ENCODE data around the gene GALC.

GALC gene

DNA sequence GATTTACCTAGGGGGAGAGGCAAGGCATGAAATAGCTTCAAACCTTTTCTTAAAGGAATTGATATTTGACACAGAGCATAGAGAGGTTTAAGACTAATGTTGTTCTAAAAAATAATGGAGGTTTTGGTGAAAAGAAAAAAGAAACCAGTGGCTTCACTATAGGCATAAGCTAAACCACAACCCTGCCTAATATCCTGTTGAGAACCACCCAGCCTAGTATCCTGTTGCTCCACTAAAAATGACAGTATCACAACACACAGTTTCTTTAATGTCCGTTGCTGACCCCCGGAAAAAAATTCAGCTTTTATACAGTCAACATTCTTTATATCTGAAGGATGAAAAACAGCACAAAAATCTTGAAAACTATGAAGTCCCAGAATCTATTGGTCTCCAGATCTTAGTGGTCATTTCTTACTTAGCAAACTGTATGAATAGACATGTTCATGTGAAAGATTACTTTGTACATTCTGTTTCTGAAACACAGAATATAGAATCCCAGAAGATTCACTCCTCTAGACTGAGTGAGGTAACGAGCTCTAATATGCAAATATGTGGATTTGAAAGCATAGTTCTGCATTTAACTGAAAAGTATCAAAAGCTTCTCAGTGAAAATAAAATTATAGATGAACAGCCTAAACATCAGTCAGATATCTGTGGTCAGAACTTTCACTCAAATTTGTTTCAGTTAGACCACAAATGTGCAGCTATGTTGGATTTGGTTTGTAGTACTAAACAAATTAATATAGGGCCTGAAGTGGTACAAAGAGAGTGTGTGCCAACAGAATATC lies 40.5 kb downstream of the GALC start:
- DNase-seq = no peak

DNA sequence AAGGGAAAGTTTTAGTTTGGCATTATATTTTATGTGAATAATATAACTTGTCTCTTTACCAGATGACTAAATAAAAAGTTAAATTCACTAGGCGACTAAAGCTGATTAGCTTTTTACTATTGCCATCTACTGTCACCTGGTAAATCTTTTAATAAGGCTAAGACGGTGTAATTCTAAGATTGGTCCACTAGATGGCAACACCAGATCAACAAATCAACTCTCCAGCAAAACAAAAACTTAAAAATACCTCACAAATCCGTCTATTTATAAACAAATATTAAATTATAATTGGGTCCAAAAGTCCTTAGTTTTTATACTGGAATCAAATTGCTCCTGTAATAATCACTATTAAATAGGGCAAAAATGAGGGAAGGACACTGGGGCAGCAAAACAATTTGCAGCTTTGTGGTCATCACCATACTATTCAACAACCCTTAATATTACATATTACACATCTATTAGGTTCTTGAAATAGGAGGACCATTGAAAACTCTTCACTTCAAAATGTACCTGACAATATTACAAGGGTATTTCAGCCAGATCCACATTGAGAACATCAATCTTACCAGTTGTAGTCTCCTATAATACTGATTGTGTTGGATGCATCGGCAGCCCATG lies 47.9 kb downstream of the GALC start:
- DNase-seq = peak; percentile 13 to 64

DNA sequence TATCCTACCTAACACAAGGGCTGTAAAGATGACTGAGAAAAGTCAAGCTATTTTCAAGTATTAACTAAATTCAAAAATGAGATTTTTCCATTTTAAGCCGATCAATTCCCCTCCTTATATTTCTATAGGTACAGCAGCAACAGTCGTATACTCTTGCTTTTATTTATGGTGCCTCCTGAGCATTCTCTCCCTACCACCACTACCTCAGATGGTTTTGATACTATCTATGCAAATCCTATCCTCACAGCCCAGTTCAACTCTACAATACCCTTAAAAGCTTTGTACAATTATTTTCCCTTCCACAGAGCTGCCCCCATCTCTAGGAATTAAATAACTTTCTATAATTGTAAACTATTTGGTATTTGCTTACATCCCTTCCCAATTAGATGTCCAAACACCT lies 52.1 kb downstream of the GALC start:
- DNase-seq = no peak

DNA sequence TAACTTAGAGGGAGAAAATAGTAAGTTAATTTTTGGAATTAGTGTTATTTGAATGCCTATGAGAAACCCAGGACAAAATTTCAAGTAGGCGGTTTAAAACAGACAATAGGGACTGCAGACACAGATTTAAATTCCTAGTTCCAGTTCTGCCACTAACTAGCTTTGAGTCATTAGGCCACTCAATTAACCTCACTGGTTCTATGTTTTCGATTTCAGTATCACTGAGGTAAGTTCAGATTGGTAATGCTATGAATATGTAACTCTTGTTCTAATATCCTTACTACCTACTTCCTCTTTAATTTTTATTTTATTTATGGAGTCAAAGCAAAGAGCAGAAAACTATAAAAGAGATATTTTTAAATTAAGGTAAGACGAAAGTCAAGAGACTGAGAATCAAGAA lies 52.6 kb downstream of the GALC start:
- DNase-seq = no peak

DNA sequence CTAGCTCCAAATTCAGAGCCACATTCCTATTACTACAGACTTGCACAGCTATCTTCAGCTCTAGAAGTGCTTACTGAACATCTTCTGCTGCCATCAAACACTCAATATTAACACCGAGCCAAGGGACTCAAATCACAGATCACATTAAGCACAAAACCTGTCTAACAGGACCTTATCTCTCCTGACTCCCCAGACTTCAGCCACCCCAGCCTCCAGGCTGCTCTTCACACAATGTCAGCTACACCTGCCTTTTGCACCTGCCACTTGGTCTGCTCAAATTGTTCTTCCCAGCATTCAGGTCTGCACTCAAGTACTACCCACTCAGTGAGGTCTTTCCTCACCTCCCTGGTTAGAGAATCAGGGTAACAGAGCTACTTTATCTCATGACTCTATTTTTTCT lies 57.1 kb downstream of the GALC start:
- no peak for DNase-seq

DNA sequence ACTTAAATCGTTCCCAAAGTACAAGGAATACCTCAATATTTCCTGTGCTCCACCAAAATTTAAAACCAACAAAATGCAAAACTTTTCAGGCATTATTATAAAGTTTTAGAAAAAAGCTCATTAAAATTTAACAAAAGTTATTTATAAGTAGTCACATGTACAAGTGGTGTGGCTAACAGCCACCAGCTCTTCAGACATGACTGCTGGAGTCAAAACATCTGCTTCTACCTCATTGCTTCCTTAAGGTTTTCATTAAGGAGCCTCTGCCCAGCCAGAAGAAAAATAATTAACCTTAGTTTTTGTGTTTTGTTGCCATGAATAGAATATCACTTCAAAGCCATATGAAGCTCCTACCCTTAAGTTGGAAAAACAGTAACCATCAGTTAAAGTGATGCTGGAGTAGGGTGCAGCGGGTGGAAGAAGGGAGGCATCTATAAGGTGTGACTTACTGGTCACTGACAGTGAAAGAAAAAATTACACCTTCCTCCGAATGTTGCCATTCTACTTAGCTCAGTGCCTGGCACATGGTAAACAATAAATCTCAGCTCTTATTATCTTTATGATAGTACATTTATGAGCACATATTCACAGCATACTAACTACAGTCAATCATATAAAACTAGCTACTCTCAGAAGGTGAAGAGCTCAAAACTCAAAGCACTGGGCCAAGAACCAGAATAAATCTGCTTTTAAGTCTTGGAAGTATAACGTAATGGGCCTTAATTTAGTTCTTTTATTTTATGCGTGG lies 57.7 kb downstream of the GALC start:
- no peak for DNase-seq

DNA sequence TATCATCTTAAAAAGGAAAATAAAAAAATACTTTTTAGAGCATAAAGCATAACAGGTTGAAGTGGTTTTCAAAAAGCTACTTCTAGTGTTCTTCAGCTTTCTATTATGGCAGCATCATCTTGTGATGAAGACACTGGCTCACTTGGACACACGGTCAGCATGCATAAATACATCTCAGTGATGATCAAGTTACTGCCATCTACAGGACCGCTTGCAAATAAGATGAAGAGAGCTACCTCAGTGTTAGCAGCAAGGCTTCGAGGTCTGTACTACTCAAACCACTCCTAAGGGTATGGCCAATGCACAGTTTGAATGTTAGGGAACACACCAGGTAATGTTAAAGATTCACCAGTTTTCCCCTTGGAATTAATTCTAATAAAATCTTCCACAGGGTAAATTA lies 58.8 kb downstream of the GALC start:
- DNase-seq = peak in 1 of 2 experiments; percentile 35

DNA sequence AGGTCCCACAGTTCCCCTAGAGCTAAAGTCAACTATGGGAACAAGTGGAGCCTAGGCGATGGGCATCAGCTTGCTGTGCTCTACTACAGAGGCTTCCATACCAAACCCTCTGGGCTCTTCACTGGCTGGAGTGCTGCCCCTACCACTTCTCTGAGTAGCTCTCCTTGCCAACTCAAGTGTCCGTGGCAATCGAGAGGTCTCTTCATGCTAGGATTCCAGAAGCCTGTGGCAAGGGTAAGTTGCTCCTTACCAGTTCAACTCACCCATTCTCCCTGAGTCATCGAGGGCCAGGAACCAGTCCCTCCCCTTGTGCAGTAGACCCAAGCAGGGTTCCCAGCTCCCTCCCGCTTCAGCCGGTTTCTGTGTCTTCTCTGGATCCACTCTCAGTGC lies 76.1 kb downstream of the GALC start:
- no peak for DNase-seq

DNA sequence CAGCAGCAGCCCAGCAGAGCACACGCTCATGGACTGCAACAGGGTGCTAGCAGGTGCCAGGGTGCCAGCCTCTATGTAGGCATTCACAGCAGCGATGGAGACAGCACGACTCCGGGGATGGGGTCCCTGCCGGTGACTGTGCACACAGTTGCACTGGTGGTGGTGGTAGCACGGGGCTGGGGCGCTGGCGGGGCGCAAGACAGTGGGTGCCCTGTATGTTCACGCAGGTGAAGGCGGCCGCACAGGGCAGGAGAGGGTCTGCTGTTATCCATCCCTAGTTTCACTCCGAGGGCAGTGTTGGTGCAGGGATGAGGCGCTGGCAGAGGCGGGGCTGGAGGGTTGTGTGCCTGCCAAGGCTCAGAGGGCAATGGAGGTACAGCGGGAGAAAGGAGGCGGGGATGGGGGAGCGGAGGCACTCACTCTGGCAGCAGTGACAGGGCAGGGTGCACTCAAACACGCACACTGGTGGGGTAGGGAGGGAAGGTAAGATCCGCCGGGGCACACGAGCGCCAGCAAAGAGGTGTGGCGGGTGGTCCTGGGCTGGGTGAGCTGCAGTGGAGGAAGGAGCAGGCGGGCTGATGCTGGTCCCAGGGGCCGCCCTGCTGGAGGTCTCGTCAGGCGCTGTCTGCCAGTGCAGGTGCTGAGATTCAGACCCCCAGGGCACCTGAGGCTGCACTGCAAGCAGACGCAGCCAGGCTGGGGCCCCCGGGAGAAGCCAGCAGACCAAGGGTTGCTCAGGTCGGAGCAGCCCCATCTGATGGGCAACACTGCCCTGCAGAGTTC lies 76.7 kb downstream of the GALC start:
- no peak for DNase-seq

DNA sequence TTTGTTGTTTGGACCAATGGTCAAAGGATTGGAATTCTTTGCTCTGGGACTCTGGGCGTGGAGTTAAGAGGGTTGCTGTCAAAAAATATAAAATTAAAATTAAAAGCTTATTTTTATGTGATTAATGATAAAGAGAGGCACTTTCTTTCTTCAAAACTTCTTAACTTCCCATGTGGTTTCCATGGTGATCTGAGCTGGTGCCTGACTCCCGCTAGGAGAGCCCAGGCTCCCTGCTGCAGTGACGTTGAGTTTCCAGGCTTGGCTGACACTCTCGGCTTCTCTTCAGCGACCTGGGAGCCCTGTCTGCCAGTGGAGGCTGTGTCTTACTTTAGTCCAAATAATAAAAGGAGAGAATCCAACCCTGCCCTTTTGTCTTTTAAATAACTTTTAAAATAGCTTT lies 84.4 kb downstream of the GALC start:
- no peak for DNase-seq

DNA sequence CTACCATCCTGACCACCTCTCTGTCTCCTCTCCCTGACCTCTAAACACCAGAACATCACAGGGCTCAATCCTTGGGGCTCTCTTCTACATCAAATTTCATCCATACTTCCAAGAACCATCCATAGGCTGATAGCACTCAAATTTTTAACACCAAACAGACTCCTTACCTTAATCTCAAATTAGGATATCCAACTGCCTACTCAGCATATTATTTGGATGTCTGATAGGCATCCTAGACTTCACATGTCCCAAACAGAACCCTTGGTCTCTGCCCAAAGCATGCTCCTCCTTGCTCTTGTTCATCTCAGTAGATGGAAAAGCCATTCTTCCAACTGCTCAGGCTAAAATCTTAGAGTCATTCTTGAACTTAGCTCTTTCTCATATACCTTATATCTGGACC lies 91.3 kb downstream of the GALC start:
- DNase-seq = no peak

DNA sequence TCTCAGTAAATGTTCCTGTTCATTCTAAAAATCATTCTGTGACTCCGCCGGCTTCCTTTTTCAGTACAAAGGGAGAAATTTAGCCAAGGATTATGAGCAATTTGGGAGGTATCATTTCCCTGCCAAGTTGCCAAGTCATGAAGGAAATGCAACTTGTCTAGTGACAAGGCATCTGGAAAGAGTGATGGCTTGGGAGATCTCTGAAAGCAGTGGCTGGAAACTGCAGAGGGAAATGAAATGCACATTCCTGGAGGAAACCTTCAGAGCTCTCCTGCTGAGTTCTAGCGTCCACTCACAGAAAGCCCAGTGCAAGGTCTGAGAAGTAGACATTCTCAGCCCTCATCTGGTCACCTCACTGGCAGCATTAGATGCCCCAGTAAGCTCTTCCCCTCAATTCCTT lies 91.7 kb downstream of the GALC start:
- no peak for DNase-seq

DNA sequence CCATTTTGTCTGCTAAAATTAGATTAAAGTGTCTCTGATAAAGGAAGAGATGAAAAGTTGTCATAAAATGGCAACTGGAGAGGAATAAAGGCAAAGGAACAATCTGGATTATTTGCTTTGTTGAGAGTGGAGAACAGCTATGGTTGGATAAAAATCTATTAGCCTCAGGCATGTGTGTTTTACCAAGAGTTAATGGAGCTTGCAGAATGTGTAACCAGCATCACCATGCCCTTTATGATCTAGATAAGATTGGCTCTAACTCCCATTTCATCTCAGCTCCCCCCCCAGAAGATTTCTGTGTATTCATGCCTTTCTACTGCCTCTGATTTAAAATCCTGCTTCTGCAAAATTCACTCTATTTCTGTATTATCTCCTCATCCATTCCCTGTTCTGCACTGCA lies 93.8 kb downstream of the GALC start:
- no peak for DNase-seq

DNA sequence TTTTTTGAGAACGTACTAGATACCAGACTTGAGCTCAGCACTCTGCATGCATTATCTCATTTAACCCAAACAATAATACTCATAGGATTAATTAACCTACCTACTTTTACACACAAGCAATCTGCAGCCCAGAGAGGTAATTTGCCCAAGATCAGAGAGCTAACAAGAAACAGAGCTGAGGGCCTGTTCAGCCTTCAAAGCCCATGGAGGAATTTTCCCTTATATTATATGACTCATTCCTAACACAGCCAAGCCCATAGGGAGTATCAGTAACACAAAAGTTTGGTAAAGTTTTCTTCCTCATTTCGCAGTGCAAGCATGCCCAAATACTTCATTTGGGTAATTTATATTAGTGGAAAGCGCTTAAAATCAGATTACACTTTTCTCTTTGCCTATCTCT lies 94.7 kb downstream of the GALC start:
- no peak for DNase-seq

DNA sequence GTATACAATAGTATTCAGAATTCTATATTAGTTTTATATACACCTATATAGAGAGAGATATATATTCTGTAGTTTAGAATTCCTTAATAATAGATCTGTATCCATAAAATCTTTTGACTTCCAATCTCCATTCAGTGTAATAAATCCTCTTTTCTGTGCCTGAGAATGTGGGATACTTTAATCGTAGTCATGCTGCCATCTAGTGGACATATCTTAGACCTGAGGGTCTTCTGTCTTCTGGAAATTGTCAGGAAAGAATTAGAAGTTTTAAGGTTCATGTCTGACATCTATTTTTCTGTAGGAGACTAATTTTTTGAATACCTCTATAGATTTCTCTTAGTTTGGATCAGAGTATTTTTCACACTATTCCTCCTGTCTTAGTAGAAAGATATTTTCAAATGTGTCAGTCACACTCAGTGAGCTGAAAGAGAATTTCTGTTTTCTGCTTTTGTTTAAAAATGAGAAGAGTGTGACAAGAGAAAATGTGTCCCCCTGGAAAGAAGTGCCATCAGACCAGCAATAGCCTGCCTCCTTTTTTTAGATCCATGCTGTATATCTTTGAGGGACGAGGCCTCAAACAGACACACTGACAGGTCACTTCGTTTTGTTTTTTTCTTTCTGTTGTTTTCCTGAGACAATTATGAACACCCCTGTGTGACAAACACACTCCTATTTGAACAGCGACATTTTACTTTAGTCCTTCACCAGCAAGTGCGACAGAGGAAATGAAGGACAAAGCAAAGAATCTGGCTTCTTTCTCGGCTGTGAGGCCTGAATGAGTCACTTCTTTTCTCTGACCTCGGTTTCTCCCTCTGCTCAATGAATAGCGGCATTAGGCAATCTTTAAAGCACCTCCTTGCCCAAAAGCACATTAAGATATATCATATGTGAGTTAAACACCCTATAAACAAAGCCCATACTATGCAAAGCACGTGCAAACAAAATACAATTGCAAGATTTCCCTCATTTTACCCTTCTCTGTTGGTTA lies 96.3 kb downstream of the GALC start:
- peak; percentile 49 to 82 for DNase-seq

DNA sequence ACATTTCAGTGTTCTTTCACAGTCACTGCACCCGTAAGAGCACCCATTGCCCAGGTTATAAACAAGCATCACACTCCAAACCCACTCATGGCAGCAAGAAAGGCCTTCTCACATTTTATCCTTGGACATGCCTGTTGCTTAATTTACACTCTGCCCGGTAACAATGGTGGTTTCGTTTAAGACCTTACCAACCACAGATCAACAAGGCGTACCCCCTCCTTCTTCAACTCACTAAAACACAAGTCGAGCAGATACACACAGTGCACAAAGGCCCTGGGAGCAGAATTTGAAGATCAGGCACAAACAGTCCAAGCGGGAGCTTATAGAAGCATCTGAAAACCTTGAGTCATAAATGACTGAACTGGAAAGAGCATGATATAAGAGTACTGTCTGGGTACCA lies 98.1 kb downstream of the GALC start:
- no peak for DNase-seq

DNA sequence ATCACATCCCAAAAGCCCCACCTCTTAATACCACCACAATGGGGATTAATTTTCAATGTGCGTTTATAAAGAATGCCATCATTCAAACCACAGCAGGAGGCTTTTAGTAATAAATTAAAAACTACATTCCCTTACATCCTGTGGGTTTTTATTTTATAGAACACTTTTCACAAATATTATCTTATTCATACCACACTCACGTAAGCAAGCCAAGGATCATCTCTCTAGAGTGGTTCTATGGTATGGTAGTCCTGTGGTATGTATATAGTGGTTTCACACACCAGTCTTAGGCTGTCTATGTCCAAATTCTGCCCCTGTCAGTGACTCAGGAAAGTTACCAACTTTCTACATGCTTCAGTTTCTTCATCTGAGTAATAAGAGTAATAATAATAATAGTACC lies 100.2 kb downstream of the GALC start:
- DNase-seq = no peak

DNA sequence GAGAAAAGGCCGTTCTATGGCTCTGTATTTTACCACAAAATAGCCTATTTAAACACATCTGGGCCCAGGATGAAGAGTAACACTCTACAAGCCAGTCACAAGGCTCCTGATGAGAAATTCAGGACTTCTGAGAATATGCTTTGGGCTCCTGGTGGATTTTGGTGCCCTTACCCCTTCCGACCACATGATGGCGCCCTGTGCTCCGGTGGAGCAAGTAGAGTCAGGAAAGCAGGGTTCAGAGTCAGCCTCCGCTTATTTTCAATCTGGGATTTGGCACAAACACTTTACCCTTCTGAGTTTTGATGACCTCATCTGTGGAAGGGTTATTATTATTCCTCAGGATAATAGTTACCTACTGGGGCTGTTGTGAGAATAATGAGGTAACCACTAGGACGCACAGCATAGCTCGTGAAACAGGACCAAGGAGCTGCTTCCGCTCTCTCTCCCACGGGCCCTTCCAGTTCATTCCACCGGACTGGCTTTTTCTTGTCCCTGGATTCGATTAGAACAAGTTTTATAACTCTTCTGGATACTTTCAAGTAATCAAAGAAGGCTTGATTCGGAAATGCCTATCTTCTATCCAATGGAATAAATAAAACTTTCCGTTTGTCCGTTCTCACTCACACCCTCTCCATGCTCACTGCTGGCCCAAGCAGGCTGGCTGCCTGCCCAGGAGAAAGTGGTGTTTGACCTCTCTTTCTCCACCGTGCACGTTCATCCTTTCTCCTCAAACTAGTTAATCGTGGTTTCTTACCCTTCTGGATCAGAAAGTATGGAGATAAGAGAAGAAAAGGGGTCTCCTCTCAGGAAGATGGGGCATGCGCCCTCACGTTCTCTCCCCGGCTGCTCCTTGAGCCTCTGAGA lies 104.6 kb downstream of the GALC start:
- peak; percentile 12 to 53 for DNase-seq

DNA sequence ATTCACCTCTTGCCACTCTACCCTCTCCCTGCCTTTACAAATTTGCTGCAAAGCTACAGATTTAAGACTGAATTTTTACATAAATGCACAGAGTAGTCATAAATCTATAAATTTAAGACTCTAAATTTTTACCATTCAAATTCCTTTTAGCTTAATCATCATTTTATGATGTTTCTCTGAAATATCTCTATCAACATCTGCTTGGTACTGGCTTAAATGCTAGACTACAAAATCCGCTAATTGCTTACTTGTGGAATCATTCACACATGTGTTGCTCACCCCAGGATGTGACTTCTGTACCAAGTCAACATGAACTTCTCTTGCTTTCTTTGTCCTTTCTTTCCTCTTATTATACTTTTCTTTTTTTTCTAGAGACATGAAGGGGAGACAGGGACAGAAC lies 109.2 kb downstream of the GALC start:
- no peak for DNase-seq

Data from NCI-H524 (cell line).